EH (cell line): ENCODE results near the gene ZGRF1.
"Not testable (repeated sequence)": the region's sequence is repeated elsewhere in the genome, so short reads cannot be mapped to it uniquely, and the experiment has no call there.

ENCODE experiments used
- DNase-seq: peaks from one replicate; pipeline ENCODE4 v3.0.0-alpha.2; 2015; ENCODE audit warnings: low read depth

ZGRF1 gene

GRCh38 chr4:112557676-112558411 lies 78.9 kb downstream of the ZGRF1 start:
- DNase-seq: peak; percentile 4

- not testable (repeated sequence) for DNase-seq
Measured at GRCh38 chr4:112554271-112554670, 82.4 kb downstream of the ZGRF1 start.

GRCh38 chr4:112552668-112553067 lies 84.0 kb downstream of the ZGRF1 start:
- DNase-seq: peak; percentile 68

- DNase-seq: peak; percentile 56
Measured at GRCh38 chr4:112550728-112551127, 86.0 kb downstream of the ZGRF1 start.

- no peak for DNase-seq
Measured at GRCh38 chr4:112546476-112546875, 90.2 kb downstream of the ZGRF1 start.

- DNase-seq: no peak
Measured at GRCh38 chr4:112545346-112545745, 91.4 kb downstream of the ZGRF1 start.

GRCh38 chr4:112540695-112541094 lies 96.0 kb downstream of the ZGRF1 start:
- no peak for DNase-seq

GRCh38 chr4:112536123-112536522 lies 100.6 kb downstream of the ZGRF1 start:
- DNase-seq: no peak

GRCh38 chr4:112532267-112532666 lies 104.4 kb downstream of the ZGRF1 start:
- DNase-seq: peak; percentile 47

- DNase-seq: no peak
Measured at GRCh38 chr4:112531146-112531545, 105.6 kb downstream of the ZGRF1 start.

- DNase-seq: peak; percentile 69
Measured at GRCh38 chr4:112526061-112526460, 110.6 kb downstream of the ZGRF1 start.

- DNase-seq: no peak
Measured at GRCh38 chr4:112523764-112524505, 112.8 kb downstream of the ZGRF1 start.

- no peak for DNase-seq
Measured at GRCh38 chr4:112523008-112523721, 113.5 kb downstream of the ZGRF1 start.

GRCh38 chr4:112522431-112522830 lies 114.3 kb downstream of the ZGRF1 start:
- DNase-seq: not testable (repeated sequence)

GRCh38 chr4:112521123-112522023 lies 115.3 kb downstream of the ZGRF1 start:
- DNase-seq: no peak

GRCh38 chr4:112520598-112521122 lies 116.0 kb downstream of the ZGRF1 start:
- DNase-seq: no peak

GRCh38 chr4:112519689-112520597 lies 116.8 kb downstream of the ZGRF1 start:
- DNase-seq: no peak

- DNase-seq: no peak
Measured at GRCh38 chr4:112518675-112519074, 118.0 kb downstream of the ZGRF1 start.

- no peak for DNase-seq
Measured at GRCh38 chr4:112517911-112518310, 118.8 kb downstream of the ZGRF1 start.

GRCh38 chr4:112517067-112517634 lies 119.6 kb downstream of the ZGRF1 start:
- no peak for DNase-seq
